HFF-Myc (cell line): ENCODE measurements around the gene CD96.

Experiments used
- DNase-seq: peaks from one replicate; pipeline ENCODE4 v3.0.0-alpha.2; 2011; ENCODE audit warnings: low read depth; ENCODE audit errors: extremely low read depth
- H3K4me3 ChIP-seq: replicated peaks from 2 replicates; pipeline ENCODE4 v1.5.1; 2011; ENCODE audit warnings: low read depth, mild to moderate bottlenecking, control low read depth, low read length
- TF ChIP-seq, protein P1 (sequence below): IDR thresholded peaks from 2 replicates; pipeline ENCODE4 v1.5.1; 2012; ENCODE audit warnings: mild to moderate bottlenecking, low read depth, low read length, control low read depth; ENCODE audit errors: missing control alignments

CD96 gene

DNA sequence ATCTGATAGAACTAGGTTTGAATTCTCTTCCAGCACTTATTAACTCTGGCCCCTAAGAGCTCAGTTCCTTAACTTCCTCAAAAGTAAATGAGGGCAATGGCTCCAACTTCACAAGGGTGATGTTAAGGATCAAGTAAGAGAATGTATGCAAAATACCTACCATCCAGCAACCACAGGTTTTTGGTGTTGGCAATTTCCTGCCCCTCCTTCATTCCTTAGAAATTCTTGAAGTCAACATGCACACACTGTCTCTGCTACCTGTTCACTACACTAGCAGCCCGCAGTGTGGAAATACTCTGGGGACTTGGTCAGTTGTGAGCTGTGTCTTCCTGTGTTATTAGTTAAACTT is 48.1 kb downstream of the CD96 start:
- no peak overlapping the region for H3K4me3 ChIP-seq
- TF ChIP-seq, protein P1, sequence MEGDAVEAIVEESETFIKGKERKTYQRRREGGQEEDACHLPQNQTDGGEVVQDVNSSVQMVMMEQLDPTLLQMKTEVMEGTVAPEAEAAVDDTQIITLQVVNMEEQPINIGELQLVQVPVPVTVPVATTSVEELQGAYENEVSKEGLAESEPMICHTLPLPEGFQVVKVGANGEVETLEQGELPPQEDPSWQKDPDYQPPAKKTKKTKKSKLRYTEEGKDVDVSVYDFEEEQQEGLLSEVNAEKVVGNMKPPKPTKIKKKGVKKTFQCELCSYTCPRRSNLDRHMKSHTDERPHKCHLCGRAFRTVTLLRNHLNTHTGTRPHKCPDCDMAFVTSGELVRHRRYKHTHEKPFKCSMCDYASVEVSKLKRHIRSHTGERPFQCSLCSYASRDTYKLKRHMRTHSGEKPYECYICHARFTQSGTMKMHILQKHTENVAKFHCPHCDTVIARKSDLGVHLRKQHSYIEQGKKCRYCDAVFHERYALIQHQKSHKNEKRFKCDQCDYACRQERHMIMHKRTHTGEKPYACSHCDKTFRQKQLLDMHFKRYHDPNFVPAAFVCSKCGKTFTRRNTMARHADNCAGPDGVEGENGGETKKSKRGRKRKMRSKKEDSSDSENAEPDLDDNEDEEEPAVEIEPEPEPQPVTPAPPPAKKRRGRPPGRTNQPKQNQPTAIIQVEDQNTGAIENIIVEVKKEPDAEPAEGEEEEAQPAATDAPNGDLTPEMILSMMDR = no peak
- DNase-seq = no peak

DNA sequence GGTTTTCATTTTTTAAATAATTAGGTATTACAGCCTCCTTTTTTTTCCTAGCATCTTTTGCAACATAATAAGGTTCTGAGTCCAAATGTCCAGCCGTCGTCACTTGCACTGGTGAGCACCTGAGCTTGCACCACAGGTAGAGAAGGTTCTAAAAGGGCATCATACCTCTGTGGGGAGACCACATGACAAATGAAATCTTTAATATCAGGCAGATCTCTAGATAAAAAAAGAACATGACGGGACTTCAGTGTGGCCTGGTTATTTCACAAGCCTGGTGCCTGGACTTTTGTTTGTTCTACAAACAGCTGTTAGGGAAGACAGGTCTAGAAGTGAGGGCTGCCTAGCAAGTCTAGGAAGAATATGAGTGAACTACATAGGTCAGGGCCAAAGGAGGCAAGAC is 49.6 kb downstream of the CD96 start:
- H3K4me3 ChIP-seq = no peak overlapping the region
- no peak for DNase-seq
- TF ChIP-seq, protein P1 = no peak

DNA sequence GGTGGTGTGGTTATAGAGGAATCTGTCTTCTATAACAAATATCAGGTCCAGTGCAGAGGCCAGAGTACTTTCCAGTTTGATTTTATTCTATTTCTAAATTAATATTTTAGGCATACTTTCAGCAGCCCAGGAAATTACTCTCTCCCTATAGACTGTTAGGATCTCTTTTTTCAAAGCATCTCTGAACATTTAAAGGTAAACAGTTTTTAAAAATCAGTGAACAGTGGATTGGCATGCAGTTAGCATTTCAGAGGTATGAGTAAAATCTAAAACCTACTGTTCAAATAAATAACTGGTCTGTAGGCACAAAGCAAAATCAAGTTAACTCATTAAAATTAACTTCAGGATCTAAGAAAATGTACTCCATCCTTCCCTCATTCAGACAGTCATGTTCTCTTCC is 50.1 kb downstream of the CD96 start:
- no peak overlapping the region for H3K4me3 ChIP-seq
- TF ChIP-seq, protein P1 = no peak
- no peak for DNase-seq

DNA sequence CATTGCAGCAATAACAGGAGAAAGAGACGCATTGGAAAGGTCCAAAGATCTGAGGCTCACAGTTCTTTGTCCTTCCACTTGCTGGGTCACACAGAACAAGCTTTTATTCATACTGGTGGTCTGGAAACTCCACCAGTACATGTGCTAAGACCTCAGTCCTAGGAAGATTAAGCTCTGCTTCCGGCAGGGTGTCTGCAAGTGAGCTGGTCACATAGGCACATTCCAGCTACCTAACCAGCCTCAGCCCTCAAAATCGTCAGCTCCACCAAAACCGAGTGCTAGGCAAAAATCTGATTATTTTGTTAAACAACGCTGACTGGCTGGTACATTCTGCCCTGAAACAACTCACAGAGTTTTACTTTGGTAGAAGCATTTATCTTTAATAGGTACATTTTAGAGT is 50.9 kb downstream of the CD96 start:
- H3K4me3 ChIP-seq = no peak overlapping the region
- DNase-seq = no peak
- TF ChIP-seq, protein P1 = no peak

DNA sequence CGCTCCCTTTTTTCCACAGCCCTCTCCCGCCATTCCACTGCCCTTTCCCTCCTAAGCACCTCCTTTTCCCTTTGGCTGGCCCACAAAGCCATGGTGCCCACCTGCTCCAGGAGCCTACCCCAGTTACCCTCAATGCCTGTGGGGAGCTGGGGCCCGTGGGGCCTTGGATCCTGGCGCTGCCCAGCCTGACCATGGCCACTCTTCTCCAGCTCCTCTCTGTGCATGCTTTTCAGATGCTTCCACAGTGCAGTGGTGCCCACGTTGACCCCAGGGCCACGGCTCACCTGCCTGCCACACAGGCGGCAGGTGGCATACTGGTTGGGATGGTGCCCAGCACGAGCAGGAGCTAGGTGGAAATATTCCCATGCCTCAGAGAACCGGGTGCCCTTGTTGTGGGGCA is 51.7 kb downstream of the CD96 start:
- no peak for DNase-seq
- no peak overlapping the region for H3K4me3 ChIP-seq
- TF ChIP-seq, protein P1 = no peak

DNA sequence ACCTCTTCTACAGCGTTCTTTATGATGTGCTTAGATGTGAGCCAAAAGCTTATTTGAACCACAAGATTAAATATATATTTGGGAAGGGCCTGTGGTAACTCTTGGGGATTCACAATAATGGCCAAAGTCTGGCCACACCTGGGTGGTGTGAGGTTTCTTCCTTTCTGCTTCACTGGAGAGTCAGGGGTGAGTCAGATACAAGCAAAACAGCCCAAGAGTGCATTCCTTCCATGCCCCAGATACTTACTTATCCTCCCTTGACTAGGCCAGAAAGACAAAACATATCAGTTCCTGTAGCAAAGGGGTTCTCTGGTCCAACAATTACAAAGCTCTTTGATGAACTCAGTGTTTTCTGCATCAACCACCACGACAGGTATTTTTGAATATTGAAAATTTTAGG is 52.2 kb downstream of the CD96 start:
- DNase-seq = no peak
- TF ChIP-seq, protein P1 = no peak
- no peak overlapping the region for H3K4me3 ChIP-seq

DNA sequence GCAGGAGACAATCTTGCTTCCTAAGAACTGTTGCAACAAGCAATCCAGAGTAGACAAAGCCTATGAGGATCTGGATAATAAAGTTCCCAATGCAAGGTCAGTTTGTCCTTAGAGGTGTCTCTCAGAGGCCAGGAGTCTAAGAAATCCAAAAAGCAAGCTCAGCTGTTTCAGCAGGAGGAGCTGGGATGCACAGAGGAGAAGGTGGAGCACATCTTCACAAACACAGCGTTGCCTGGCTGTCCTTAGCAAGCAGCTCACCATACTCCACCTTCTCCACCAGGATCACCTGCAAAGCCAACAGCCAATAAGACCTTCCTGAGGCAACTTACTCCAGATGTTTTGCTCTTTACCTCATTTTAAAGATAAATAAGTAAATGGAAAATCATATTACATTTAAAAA is 52.8 kb downstream of the CD96 start:
- no peak overlapping the region for H3K4me3 ChIP-seq
- DNase-seq = no peak
- TF ChIP-seq, protein P1 = no peak
